ENCODE results near the gene CLIP4. TPM values are rescaled to one million over a fixed set of nuclear protein-coding genes. Genes with fewer than 3 reads are reported as not detected.

CLIP4 gene
- polyA plus RNA-seq, 2 of the 4 experiments (the other 2 are of a cell fraction), result 51.1 to 99.1 TPM

- Histone ChIP-seq H3K4me2 (no peak overlapping the region), H3K9me3 (no peaks in the 10 kb centered on the region), H3K4me3 (no peak overlapping the region), H3K4me1 (no peaks in the 10 kb centered on the region), H3K27ac (no peak overlapping the region)
- no peak for DNase-seq (ENCODE audit: low read depth in 1 of 2, low spot score in 1 of 2)
- CTCF ChIA-PET, result interaction anchor here (1.6 kb wide), 1 partner anchor 8 kb away, joined by 4 read pairs; no protein-coding TSS in a partner anchor
- 59% methylated on average over 6 of the region's 8 CpGs for WGBS (ENCODE audit: missing lambda C conversion rate)
- POLR2A ChIA-PET, result no interaction called here
- ATAC-seq, result no peak
- TF ChIP-seq HOXB5 (CRISPR knock-in tag; IDR thresholded peaks at IDR 0.05) (no peak), MYC (IDR thresholded peaks at IDR 0.05; ENCODE audit: borderline replicate concordance, low read length) (no peak), ZFP36 (IDR thresholded peaks at IDR 0.05; ENCODE audit: borderline replicate concordance, partially characterized antibody) (no peak)
- FAIRE-seq, result no peak
Observed at GRCh38 chr2:29072251-29072650, 43.0 kb upstream of the CLIP4 start.

- no peak for DNase-seq (ENCODE audit: low read depth in 1 of 2, low spot score in 1 of 2)
- Histone ChIP-seq H3K4me2 (no peak overlapping the region), H3K4me1 (no peaks in the 10 kb centered on the region), H3K4me3 (no peak overlapping the region), H3K27ac (no peak overlapping the region), H3K9me3 (no peaks in the 10 kb centered on the region)
- 60% methylated on average over 12 of the region's 12 CpGs for WGBS (ENCODE audit: missing lambda C conversion rate)
- CTCF ChIA-PET, result interaction anchor here (1.6 kb wide), 1 partner anchor 8 kb away, joined by 4 read pairs; no protein-coding TSS in a partner anchor
- TF ChIP-seq BCL3 (IDR thresholded peaks at IDR 0.05) (no peak), MAFK (IDR thresholded peaks at IDR 0.05; ENCODE audit: partially characterized antibody) (no peak), EHF (CRISPR knock-in tag; IDR thresholded peaks at IDR 0.05) (no peak)
- FAIRE-seq, result no peak
- POLR2A ChIA-PET, result interaction anchor here (0.6 kb wide), 1 partner anchor 1079 kb away, joined by 4 read pairs; no protein-coding TSS in a partner anchor
- no peak for ATAC-seq
Observed at GRCh38 chr2:29072971-29073725, 42.1 kb upstream of the CLIP4 start.

- ChIA-PET POLR2A (no interaction called here), CTCF (interaction anchor here (1.0 to 2.1 kb wide), 2 partner anchors 10 to 122 kb away, joined by 3 to 7 read pairs; no protein-coding TSS in a partner anchor)
- no peaks in the 10 kb centered on the region for H3K4me1 ChIP-seq
- WGBS (ENCODE audit: missing lambda C conversion rate), result 61% methylated on average over 4 of the region's 4 CpGs
- H3K9me3 ChIP-seq, result 0 out of 3 replicates have a peak, but pooled peaks cover under 1% of the 10 kb centered on the region
- TF ChIP-seq REST (IDR thresholded peaks at IDR 0.05) (no peak), PHF8 (IDR thresholded peaks at IDR 0.05; ENCODE audit: borderline replicate concordance, low read depth) (no peak), TP53 (CRISPR knock-in tag; IDR thresholded peaks at IDR 0.05) (no peak), ZNF302 (CRISPR knock-in tag; IDR thresholded peaks at IDR 0.05) (no peak), ELK1 (IDR thresholded peaks at IDR 0.05; ENCODE audit: low read depth, low read length) (no peak), FOXS1 (CRISPR knock-in tag; IDR thresholded peaks at IDR 0.05) (no peak), NR3C1 (IDR thresholded peaks at IDR 0.05) (no peak), HOXB13 (CRISPR knock-in tag; IDR thresholded peaks at IDR 0.05; ENCODE audit: low read depth) (no peak)
- no peak overlapping the region for H3K4me2 ChIP-seq
- ATAC-seq (no peak), FAIRE-seq (no peak), DNase-seq (ENCODE audit: low read depth in 1 of 2, low spot score in 1 of 2) (no peak)
- no peak overlapping the region for H3K27ac ChIP-seq
- no peak overlapping the region for H3K4me3 ChIP-seq
Observed at GRCh38 chr2:29073933-29074332, 41.3 kb upstream of the CLIP4 start.

All from A549 (cell line).